PC-3 (cell line): ENCODE data around the gene CYTH1.

Experiments used
- CTCF ChIP-seq: fragments of 300-600 bp; sonication (generic); conservative IDR thresholded peaks from 2 replicates; pipeline ENCODE4 v1.5.1; 2017; ENCODE audit warnings: antibody characterized with exemption, low read depth, mild to moderate bottlenecking, low read length
- EZH2 ChIP-seq: fragments of 300-600 bp; sonication (generic); IDR thresholded peaks from one replicate; pipeline ENCODE4 v1.6.1; 2017; ENCODE audit warnings: antibody characterized with exemption, mild to moderate bottlenecking, low read length; ENCODE audit not compliant: unreplicated experiment

GRCh38 chr17:78658281-78658785, 123.7 kb downstream of the CYTH1 start:
- TF ChIP-seq CTCF (no peak), EZH2 (no peak)
